ENCODE measurements around the gene NAGK.

DNA sequence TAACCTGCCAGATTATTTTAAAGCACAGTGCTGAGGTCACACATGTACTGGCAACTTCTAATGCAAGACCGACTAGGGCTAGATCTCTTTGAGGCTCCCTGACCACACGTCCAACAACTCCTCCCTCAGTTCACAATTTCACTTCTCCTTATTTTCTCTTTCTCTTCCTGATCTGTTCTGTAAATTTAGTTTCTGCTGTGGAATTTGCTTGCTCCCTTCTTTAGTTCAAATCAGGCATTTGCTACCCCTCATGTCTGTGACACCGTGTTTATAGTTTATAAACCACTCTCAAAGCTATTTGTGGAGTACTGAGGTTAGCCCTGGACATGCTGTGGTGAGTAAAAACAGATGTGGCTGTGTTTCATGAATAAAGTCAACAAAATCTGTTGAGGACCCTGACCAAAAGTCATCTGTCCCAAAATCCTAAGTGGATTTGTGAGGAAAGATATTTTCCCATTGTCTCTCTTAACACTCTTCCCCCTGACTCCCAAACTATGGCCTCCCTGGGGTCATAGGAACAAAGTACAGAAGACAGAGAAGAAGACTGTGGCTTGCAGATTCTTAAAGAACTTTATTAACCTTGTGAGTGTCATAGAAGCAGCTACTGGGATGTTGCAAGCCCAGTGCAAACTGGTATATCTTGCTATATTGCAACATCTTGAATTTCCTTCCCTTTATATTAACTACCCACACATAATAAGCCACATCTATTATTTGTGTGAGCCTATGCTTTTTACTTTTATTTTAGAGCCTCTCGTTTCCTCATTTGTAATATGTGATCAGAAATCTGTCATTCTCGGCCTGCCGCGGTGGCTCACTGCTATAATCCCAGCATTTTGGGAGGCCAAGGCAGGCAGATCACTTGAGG is 3.5 kb upstream of the NAGK start:
- TF ChIP-seq, protein P1, sequence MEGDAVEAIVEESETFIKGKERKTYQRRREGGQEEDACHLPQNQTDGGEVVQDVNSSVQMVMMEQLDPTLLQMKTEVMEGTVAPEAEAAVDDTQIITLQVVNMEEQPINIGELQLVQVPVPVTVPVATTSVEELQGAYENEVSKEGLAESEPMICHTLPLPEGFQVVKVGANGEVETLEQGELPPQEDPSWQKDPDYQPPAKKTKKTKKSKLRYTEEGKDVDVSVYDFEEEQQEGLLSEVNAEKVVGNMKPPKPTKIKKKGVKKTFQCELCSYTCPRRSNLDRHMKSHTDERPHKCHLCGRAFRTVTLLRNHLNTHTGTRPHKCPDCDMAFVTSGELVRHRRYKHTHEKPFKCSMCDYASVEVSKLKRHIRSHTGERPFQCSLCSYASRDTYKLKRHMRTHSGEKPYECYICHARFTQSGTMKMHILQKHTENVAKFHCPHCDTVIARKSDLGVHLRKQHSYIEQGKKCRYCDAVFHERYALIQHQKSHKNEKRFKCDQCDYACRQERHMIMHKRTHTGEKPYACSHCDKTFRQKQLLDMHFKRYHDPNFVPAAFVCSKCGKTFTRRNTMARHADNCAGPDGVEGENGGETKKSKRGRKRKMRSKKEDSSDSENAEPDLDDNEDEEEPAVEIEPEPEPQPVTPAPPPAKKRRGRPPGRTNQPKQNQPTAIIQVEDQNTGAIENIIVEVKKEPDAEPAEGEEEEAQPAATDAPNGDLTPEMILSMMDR (IDR thresholded peaks at IDR 0.05; ENCODE audit: control extremely low read depth in 1 of 3, insufficient read depth in 1 of 3, low read depth in 1 of 3, low read length in 3 of 3), result no peak
- TF ChIP-seq, protein P2, sequence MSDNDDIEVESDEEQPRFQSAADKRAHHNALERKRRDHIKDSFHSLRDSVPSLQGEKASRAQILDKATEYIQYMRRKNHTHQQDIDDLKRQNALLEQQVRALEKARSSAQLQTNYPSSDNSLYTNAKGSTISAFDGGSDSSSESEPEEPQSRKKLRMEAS (IDR thresholded peaks at IDR 0.05), result no peak
- no peak for TF ChIP-seq FOSL1 (IDR thresholded peaks at IDR 0.05; ENCODE audit: insufficient read depth, low read depth, low read length)
- TF ChIP-seq SUZ12 (IDR thresholded peaks at IDR 0.05; ENCODE audit: low read length), result no peak
- TF ChIP-seq EP300 (IDR thresholded peaks at IDR 0.05; ENCODE audit: borderline replicate concordance in 1 of 2, low read depth in 2 of 2, low read length in 2 of 2), result no peak
- TF ChIP-seq SP4 (IDR thresholded peaks at IDR 0.05; ENCODE audit: low read length), result no peak
- no peak for TF ChIP-seq CEBPB (IDR thresholded peaks at IDR 0.05; ENCODE audit: low read depth, low read length)
- no peak for TF ChIP-seq EZH2 (IDR thresholded peaks at IDR 0.05; ENCODE audit: low read depth, low read length, severe bottlenecking)

Measured in H1 (cell line).